H1 (cell line): ENCODE data around the gene HACD2. TPM values are rescaled to one million over a fixed set of nuclear protein-coding genes. Genes with fewer than 3 reads are reported as not detected.

Experiments
- CTCF ChIA-PET: fragments of 300-600 bp; sonication (Branson Sonifier 250); formaldehyde crosslinking; loops from one replicate; lab custom pipeline; 2021; ENCODE audit not compliant: partially characterized antibody; lab: Charles Lee
- POLR2A ChIA-PET: fragments of 300-600 bp; sonication (Branson Sonifier 250); formaldehyde crosslinking; loops from one replicate; lab custom pipeline; 2021; ENCODE audit warnings: inconsistent platforms; ENCODE audit not compliant: partially characterized antibody; lab: Charles Lee
- DNase-seq, 2 experiments: peaks; one replicate each; pipeline versions ENCODE4 v3.0.0 to v3.0.0-alpha.2; 2010 to 2022; ENCODE audit warnings: low spot score in 2 of 2, low read depth in 1 of 2, mixed read lengths in 1 of 2
- FAIRE-seq: peaks from 2 replicates; lab custom pipeline; 2011; peaks lifted over from hg19 to GRCh38; lab: Jason Lieb, UNC
- H2AFZ ChIP-seq: 2 replicates; pipeline ENCODE4 v1.8.1; 2012; ENCODE audit warnings: low read length, inconsistent platforms
- H2AK5ac ChIP-seq: 2 replicates; pipeline ENCODE4 v1.6.1; 2013; ENCODE audit warnings: low read depth, low read length
- H2BK120ac ChIP-seq: replicated peaks from 2 replicates; pipeline ENCODE3; 2013; ENCODE audit warnings: low read depth, low read length, inconsistent platforms
- H2BK12ac ChIP-seq: 2 replicates; pipeline ENCODE4 v1.6.1; 2013; ENCODE audit warnings: low read depth, low read length
- H2BK15ac ChIP-seq: 2 replicates; pipeline ENCODE4 v1.6.1; 2013; ENCODE audit warnings: low read length
- H2BK20ac ChIP-seq: 2 replicates; pipeline ENCODE4 v1.6.1; 2013; ENCODE audit warnings: low read length
- H2BK5ac ChIP-seq: 2 replicates; pipeline ENCODE4 v1.6.1; 2013; ENCODE audit warnings: low read depth, low read length
- H3K14ac ChIP-seq: 2 replicates; pipeline ENCODE4 v1.6.1; 2013; ENCODE audit warnings: inconsistent platforms; ENCODE audit not compliant: insufficient read length
- H3K18ac ChIP-seq: 2 replicates; pipeline ENCODE4 v1.6.1; 2013; ENCODE audit warnings: low read length; ENCODE audit errors: extremely low read depth
- H3K23ac ChIP-seq: 2 replicates; pipeline ENCODE4 v1.6.1; 2013; ENCODE audit warnings: inconsistent platforms; ENCODE audit not compliant: insufficient read length
- H3K23me2 ChIP-seq: 2 replicates; pipeline ENCODE4 v1.6.1; 2013; ENCODE audit warnings: low read depth, low read length
- H3K27ac ChIP-seq: 2 replicates; pipeline ENCODE4 v1.6.1; 2011; ENCODE audit warnings: low read depth, low read length, inconsistent platforms
- H3K27me3 ChIP-seq, 4 experiments: replicated peaks in 1 of 4; 1 replicate in 1 of 4; 2 replicates in 3 of 4; pipeline versions ENCODE4 v1.6.1 to v1.8.1; 2011 to 2013; ENCODE audit warnings: low read length in 3 of 4, mild to moderate bottlenecking in 3 of 4, inconsistent platforms in 2 of 4, mixed read lengths in 2 of 4, moderate library complexity in 1 of 4; ENCODE audit not compliant: control insufficient read depth in 3 of 4, insufficient read depth in 3 of 4; ENCODE audit errors: extremely low read depth in 1 of 4
- H3K36me3 ChIP-seq, 4 experiments: 2 replicates each; pipeline versions ENCODE4 v1.6.1 to v1.8.1; 2011 to 2013; ENCODE audit warnings: mild to moderate bottlenecking in 4 of 4, low read length in 3 of 4, moderate library complexity in 2 of 4, control low read depth in 1 of 4, inconsistent platforms in 1 of 4; ENCODE audit not compliant: insufficient read depth in 4 of 4, control insufficient read depth in 2 of 4
- H3K4ac ChIP-seq: replicated peaks from 2 replicates; pipeline ENCODE3; 2013; ENCODE audit warnings: low read length, low read depth, mixed read lengths, inconsistent platforms; ENCODE audit not compliant: insufficient read length
- H3K4me1 ChIP-seq, 4 experiments: replicated peaks in 1 of 4; 1 replicate in 1 of 4; 2 replicates in 3 of 4; pipeline versions ENCODE4 v1.6.1 to v1.8.1; 2011 to 2013; ENCODE audit warnings: low read length in 3 of 4, inconsistent platforms in 2 of 4, mixed read lengths in 1 of 4; ENCODE audit not compliant: insufficient read depth in 4 of 4, control insufficient read depth in 3 of 4
- H3K4me2 ChIP-seq, 2 experiments: 2 replicates each; pipeline versions ENCODE4 v1.6.1 to v1.8.1; 2011 to 2013; ENCODE audit warnings: low read depth in 2 of 2, low read length in 2 of 2, control low read depth in 1 of 2, inconsistent platforms in 1 of 2, mild to moderate bottlenecking in 1 of 2; ENCODE audit not compliant: insufficient read depth in 1 of 2
- H3K4me3 ChIP-seq, 4 experiments: fragments of 200-600, 300-600 bp in 1 of 4; sonication (generic), shearing (Covaris generic), sonication (Bioruptor Twin) in 1 of 4; 2 replicates each; pipeline versions ENCODE4 v1.5.1 to v1.8.1; 2011 to 2016; ENCODE audit warnings: low read length in 4 of 4, low read depth in 3 of 4, control low read depth in 2 of 4, inconsistent platforms in 2 of 4, mild to moderate bottlenecking in 2 of 4, mixed read lengths in 1 of 4, moderate library complexity in 1 of 4; ENCODE audit not compliant: insufficient read depth in 2 of 4; ENCODE audit errors: extremely low read depth in 1 of 4
- H3K56ac ChIP-seq: replicated peaks from 2 replicates; pipeline ENCODE3; 2013; ENCODE audit warnings: low read depth, mild to moderate bottlenecking, mixed read lengths, low read length, inconsistent platforms; ENCODE audit not compliant: insufficient read length
- H3K79me1 ChIP-seq: 2 replicates; pipeline ENCODE4 v1.6.1; 2013; ENCODE audit warnings: low read depth, low read length, control low read depth
- H3K79me2 ChIP-seq, 2 experiments: 2 replicates each; pipeline versions ENCODE4 v1.6.1 to v1.8.1; 2012 to 2013; ENCODE audit warnings: low read length in 2 of 2, mild to moderate bottlenecking in 2 of 2, inconsistent platforms in 1 of 2; ENCODE audit not compliant: insufficient read depth in 2 of 2, control insufficient read depth in 1 of 2
- H3K9ac ChIP-seq, 4 experiments: replicated peaks in 1 of 4; 1 replicate in 1 of 4; 2 replicates in 3 of 4; pipeline versions ENCODE4 v1.6.1 to v1.8.1; 2011 to 2013; ENCODE audit warnings: low read depth in 3 of 4, low read length in 3 of 4, control low read depth in 2 of 4, mild to moderate bottlenecking in 2 of 4, moderate library complexity in 2 of 4, inconsistent platforms in 1 of 4; ENCODE audit errors: extremely low read depth in 1 of 4
- H3K9me3 ChIP-seq, 2 experiments: 2 replicates each; pipeline versions ENCODE4 v1.6.1 to v1.8.1; 2012 to 2013; ENCODE audit warnings: mild to moderate bottlenecking in 2 of 2, moderate library complexity in 2 of 2, control low read depth in 1 of 2, inconsistent platforms in 1 of 2, low read depth in 1 of 2, low read length in 1 of 2, mixed read lengths in 1 of 2; ENCODE audit not compliant: insufficient read depth in 2 of 2
- H4K20me1 ChIP-seq, 2 experiments: replicated peaks in 1 of 2; 2 replicates each; pipeline versions ENCODE3 to v1.8.1; 2011 to 2013; ENCODE audit warnings: inconsistent platforms in 2 of 2, low read length in 2 of 2, mild to moderate bottlenecking in 1 of 2; ENCODE audit not compliant: insufficient read depth in 2 of 2, control insufficient read depth in 1 of 2
- H4K5ac ChIP-seq: 2 replicates; pipeline ENCODE4 v1.6.1; 2013; ENCODE audit warnings: low read length, low read depth, mixed read lengths, inconsistent platforms; ENCODE audit not compliant: insufficient read length
- H4K8ac ChIP-seq: 2 replicates; pipeline ENCODE4 v1.8.0; 2013; ENCODE audit warnings: mild to moderate bottlenecking, moderate library complexity, low read length, inconsistent platforms; ENCODE audit not compliant: insufficient read depth; ENCODE audit errors: extremely low read depth
- H4K91ac ChIP-seq: replicated peaks from 2 replicates; pipeline ENCODE3; 2013; ENCODE audit warnings: low read length, mixed read lengths, inconsistent platforms; ENCODE audit not compliant: insufficient read length
- ATF2 ChIP-seq: IDR thresholded peaks from 2 replicates; pipeline ENCODE4 v1.6.1; 2012; ENCODE audit warnings: low read length, inconsistent platforms
- CTCF ChIP-seq, 3 experiments: IDR thresholded peaks; 1 replicate in 2 of 3; 2 replicates in 1 of 3; pipeline versions ENCODE4 v1.5.1 to v1.6.1; 2011; ENCODE audit warnings: low read length in 3 of 3, mild to moderate bottlenecking in 3 of 3, inconsistent platforms in 2 of 3, low read depth in 1 of 3, moderate library complexity in 1 of 3; ENCODE audit not compliant: insufficient read depth in 1 of 3; ENCODE audit errors: control extremely low read depth in 1 of 3
- HDAC2 ChIP-seq, 2 experiments: fragments of 300-600 bp in 1 of 2; sonication (generic) in 1 of 2; IDR thresholded peaks; 2 replicates each; pipeline ENCODE4 v1.6.1; 2011 to 2012; ENCODE audit warnings: low read depth in 2 of 2, low read length in 2 of 2, mild to moderate bottlenecking in 2 of 2, moderate library complexity in 2 of 2, borderline replicate concordance in 1 of 2, inconsistent platforms in 1 of 2
- HDAC6 ChIP-seq: IDR thresholded peaks from one replicate; pipeline ENCODE4 v1.7.1; 2012; ENCODE audit warnings: low read depth, mild to moderate bottlenecking, inconsistent platforms, low read length, moderate library complexity
- JUND ChIP-seq: IDR thresholded peaks from 2 replicates; pipeline ENCODE4 v1.6.1; 2011; ENCODE audit warnings: mild to moderate bottlenecking, improper control_type of control experiment, low read length
- KDM5A ChIP-seq: fragments of 200-600 bp; IDR thresholded peaks from 2 replicates; pipeline ENCODE4 v1.7.1; 2012; ENCODE audit warnings: mild to moderate bottlenecking, low read length, inconsistent platforms, mixed read lengths
- NRF1 ChIP-seq: IDR thresholded peaks from 2 replicates; pipeline ENCODE4 v1.6.1; 2011; ENCODE audit warnings: mild to moderate bottlenecking, low read depth, low read length, improper control_type of control experiment
- POU5F1 ChIP-seq: IDR thresholded peaks from 2 replicates; pipeline ENCODE4 v1.6.1; 2011; ENCODE audit warnings: low read depth, mild to moderate bottlenecking, low read length, moderate library complexity
- TAF7 ChIP-seq: optimal IDR thresholded peaks from 2 replicates; pipeline ENCODE3; 2011; ENCODE audit warnings: low read depth, mild to moderate bottlenecking, inconsistent platforms, low read length, moderate library complexity, borderline replicate concordance
- WGBS, 2 experiments: shearing (Covaris generic) in 1 of 2; methylation state at CpG; one replicate each; pipeline versions ENCODE4 v1.1.6 to v1.1.7; 2013 to 2015; ENCODE audit warnings: low lambda C conversion rate in 2 of 2, mixed read lengths in 2 of 2, inconsistent platforms in 1 of 2, low coverage in 1 of 2, missing lambda C conversion rate in 1 of 2; ENCODE audit not compliant: insufficient replicate concordance in 2 of 2, insufficient coverage in 1 of 2, insufficient read length in 1 of 2; ENCODE audit errors: extremely low coverage in 1 of 2, missing lambda C conversion rate in 1 of 2; 5-methylcytosine and 5-hydroxymethylcytosine counted together
- polyA plus RNA-seq, 7 experiments: library from polyadenylated mRNA; depleted of rRNA in 3 of 7; stranded (reverse) in 5 of 7; unstranded in 2 of 7; fragments of >200 nt in 5 of 7; fragments of 200-250 nt in 2 of 7; gene quantifications; 1 replicate in 5 of 7; 2 replicates in 1 of 7; 4 replicates in 1 of 7; pipeline versions ENCODE4 v1.2.1 to v1.2.3, GENCODE V29; 2011 to 2013; ENCODE audit warnings: missing spikeins in 2 of 7, mixed read lengths in 2 of 7
- total RNA-seq: library from RNA; stranded (reverse); fragmentation: NEBNext Ultra II Directional; extraction: Animal tissue kit (Norgen Biotek cat#: 25700); gene quantifications from 2 replicates; pipeline ENCODE4 v1.2.1, GENCODE V29; 2021

HACD2 gene
- total and polyA plus RNA-seq, 2 of the 8 experiments (the other 6 are each of a cell fraction or from before 2014, with no cell fraction given), result 24.9 to 31.2 TPM

- H3K27ac ChIP-seq, result no peak overlapping the region
- no peak overlapping the region for H3K14ac ChIP-seq
- H2BK5ac ChIP-seq, result no peak overlapping the region
- peaks cover 7 to 8% of the 10 kb centered on the region in 2 experiments for H4K20me1 ChIP-seq
- H3K23ac ChIP-seq, result no peak overlapping the region
- H4K5ac ChIP-seq, result no peak overlapping the region
- no peak overlapping the region for H2AK5ac ChIP-seq
- H2AFZ ChIP-seq, result no peak overlapping the region
- no peak overlapping the region for H3K56ac ChIP-seq
- ChIA-PET POLR2A (no interaction called here), CTCF (interaction anchor here (0.6 to 1.5 kb wide), 6 partner anchors 15 to 220 kb away, joined by 3 to 4 read pairs (median 3); no protein-coding TSS in a partner anchor)
- H2BK120ac ChIP-seq, result no peak overlapping the region
- H3K18ac ChIP-seq, result no peak overlapping the region
- H2BK15ac ChIP-seq, result no peak overlapping the region
- H3K4me3 ChIP-seq, result no peak overlapping the region
- H3K9ac ChIP-seq, result no peak overlapping the region
- no peaks in the 10 kb centered on the region for H3K4me1 ChIP-seq
- no peak overlapping the region for H4K8ac ChIP-seq
- no peaks in the 10 kb centered on the region; a peak in 2 of 8 replicates for H3K36me3 ChIP-seq
- no peaks in the 10 kb centered on the region for H3K9me3 ChIP-seq
- H3K4ac ChIP-seq, result no peak overlapping the region
- no peak for DNase-seq
- no peak for FAIRE-seq
- no peak overlapping the region for H2BK12ac ChIP-seq
- 89% methylated on average over 6 of the region's 6 CpGs; no CpG with 5 or more reads in 1 of the 2 experiments for WGBS, 2 experiments
- no peak overlapping the region for H3K4me2 ChIP-seq
- no peak overlapping the region for H2BK20ac ChIP-seq
- no peaks in the 10 kb centered on the region for H3K79me2 ChIP-seq
- H3K27me3 ChIP-seq, result peaks cover 0 to 6% (median 2%) of the 10 kb centered on the region in 4 experiments; a peak in 3 of 7 replicates
- H3K79me1 ChIP-seq, result no peaks in the 10 kb centered on the region
- H4K91ac ChIP-seq, result no peak overlapping the region
- H3K23me2 ChIP-seq, result peaks cover 1% of the 10 kb centered on the region; the same call in 1 of the 2 replicates
- TF ChIP-seq POU5F1 (no peak), ATF2 (no peak), TAF7 (no peak), HDAC6 (no peak), CTCF (IDR thresholded peaks at IDR 0.05; ENCODE audit: control extremely low read depth in 1 of 3, insufficient read depth in 1 of 3, low read depth in 1 of 3, low read length in 3 of 3) (no peak), HDAC2 (IDR thresholded peaks at IDR 0.05; ENCODE audit: borderline replicate concordance in 1 of 2, low read depth in 2 of 2, low read length in 2 of 2) (no peak), NRF1 (no peak), KDM5A (no peak), JUND (no peak)
Measured at GRCh38 chr3:123505820-123506219, 79.0 kb downstream of the HACD2 start.
